NCI-H146 treated with DMSO at 0.1 percent for 48 hours (cell line): ENCODE results near the gene MRPL4.

Experiments
- DNase-seq: peaks from one replicate; lab custom pipeline; 2025; ENCODE audit not compliant: unreplicated experiment; lab: John Stamatoyannopoulos, UW

The MRPL4 gene

DNA sequence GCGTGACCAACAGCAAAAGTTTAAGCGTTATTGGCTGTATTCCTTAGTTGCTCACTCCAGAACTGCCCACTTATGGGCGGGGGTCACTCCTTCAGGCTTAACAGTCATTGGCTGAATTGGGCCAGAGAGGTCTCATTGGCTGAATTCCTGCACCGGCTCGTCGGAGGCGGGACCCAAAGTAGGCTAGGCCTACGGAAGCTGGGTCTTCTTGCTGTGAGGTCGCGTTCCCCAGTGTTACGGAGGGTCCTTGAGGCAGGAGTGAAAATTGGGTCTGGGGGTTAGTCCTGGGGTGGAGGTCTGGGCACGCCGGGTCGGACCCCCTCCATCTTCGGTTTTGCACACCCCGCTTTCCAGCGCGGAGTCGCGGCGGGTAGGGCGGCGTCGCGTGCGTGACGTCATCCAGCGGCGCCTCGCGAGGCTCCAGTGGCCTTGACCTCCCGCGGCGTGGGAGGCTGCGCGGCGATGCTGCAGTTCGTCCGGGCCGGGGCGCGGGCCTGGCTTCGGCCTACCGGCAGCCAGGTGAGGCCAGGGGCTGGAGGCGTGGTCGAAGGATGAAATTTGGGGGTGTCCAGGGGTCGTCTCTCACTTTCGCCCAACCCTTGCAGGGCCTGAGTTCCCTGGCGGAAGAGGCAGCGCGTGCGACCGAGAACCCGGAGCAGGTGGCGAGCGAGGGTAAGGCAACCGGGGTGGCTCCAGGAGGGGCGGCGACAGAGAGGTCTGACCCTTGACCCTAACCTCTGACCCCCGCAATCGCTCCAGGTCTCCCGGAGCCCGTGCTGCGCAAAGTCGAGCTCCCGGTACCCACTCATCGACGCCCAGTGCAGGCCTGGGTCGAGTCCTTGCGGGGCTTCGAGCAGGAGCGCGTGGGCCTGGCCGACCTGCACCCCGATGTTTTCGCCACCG, at the start of gene MRPL4:
MRPL4 (plus strand) TSS at position 423 of the 903 bp plus-strand sequence; CDS start at position 463, 40 bp downstream.
- DNase-seq, result peak; percentile 99

GRCh38 chr19:10203686-10204085, 48.3 kb upstream of the MRPL4 start:
- no peak for DNase-seq

DNA sequence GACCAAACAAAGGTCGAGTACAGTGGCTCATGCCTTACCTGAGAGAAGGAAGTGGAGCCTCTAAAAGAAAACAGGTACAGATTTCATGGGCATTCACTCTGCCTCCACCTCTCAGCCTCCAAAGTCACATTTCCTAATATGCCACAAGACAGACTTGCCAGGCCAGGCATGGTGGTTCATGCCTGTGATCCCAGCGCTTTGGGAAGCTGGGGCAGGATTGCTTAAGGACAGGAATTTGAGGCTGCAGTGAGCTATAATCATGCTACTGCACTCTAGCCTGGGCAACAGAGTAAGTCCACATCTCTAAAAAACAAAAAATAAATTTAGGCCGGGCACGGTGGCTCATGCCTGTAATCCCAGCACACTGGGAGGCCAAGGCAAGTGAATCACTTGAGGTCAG, 46.4 kb upstream of the MRPL4 start:
- DNase-seq, result no peak

GRCh38 chr19:10206226-10206885, 45.7 kb upstream of the MRPL4 start:
- no peak for DNase-seq

GRCh38 chr19:10207026-10207425, 45.0 kb upstream of the MRPL4 start:
- no peak for DNase-seq

DNA sequence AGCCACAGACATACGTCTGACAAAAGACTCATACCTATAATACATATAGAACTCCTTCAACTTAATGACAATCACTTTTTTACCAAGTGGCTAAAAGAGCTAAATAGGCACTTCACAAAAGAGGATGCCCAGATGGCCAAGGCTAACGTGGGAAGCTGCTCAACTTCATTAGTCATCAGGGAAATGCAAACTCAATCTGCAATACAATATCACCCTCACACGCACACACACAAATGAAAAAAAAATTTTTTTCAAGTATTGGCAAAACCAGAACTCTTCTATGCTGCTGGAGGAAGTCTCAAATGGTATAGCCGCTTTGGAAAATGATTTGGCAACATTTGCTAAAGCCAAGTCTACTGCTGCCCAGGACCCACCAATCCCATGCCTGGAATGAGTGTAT, 42.7 kb upstream of the MRPL4 start:
- no peak for DNase-seq

- DNase-seq, result no peak
Measured at GRCh38 chr19:10211061-10211460, 41.0 kb upstream of the MRPL4 start.

DNA sequence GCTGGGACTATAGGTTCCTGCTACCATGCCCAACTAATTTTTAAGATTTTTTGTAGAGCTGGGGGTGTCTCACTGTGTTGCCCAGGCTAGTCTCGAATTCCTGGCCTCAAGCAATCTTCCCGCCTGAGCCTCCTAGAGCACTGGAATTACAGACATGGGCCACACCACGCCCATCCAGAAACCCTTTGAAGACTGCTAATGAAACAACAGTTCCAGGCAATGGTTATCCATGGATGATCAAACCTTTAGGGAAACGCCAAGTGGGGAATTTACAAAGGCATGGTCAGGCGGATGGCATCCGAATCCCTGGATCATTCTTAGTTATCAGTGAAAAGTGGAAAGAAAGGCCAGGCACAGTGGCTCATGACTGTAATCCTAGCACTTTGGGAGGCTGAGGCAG, 40.3 kb upstream of the MRPL4 start:
- DNase-seq, result no peak

- DNase-seq, result no peak
Measured at GRCh38 chr19:10214784-10215183, 37.2 kb upstream of the MRPL4 start.

GRCh38 chr19:10217085-10217484, 34.9 kb upstream of the MRPL4 start:
- DNase-seq, result no peak

GRCh38 chr19:10219678-10220077, 32.3 kb upstream of the MRPL4 start:
- no peak for DNase-seq

- DNase-seq, result no peak
Measured at GRCh38 chr19:10220695-10221094, 31.3 kb upstream of the MRPL4 start.

DNA sequence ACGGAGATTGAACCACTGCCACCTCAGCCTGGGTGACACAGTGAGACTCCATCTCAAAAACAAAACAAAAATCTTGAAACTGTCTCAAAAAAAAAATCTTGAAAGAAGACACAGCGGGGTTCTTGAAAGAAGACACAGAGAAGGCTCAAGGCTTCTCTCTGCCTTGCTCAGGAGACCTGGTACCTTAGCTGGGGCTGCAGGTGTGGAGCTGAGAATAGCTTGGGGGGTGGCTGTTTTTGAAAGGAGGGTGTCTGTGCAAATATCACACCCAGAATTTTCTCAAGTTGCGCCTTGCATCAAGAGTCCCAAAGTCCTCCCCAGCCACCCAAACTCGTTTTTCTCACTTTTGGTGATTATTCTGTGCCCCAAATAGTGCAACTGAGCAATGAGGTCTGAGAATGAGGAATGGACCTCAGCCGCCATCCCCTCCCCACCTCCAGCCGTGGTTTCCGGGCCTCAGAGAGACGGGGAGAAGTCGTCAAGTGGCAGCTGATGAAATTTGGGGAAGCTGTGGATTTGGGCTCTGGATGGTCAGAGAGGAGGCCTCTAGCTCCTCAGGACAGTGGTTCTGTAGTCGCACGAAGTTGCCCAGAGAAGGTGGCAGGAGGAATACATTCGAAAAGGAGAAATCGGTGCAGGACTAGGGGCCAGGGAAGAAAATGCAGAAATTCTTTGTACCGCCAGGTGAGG, 29.7 kb upstream of the MRPL4 start:
- no peak for DNase-seq

DNA sequence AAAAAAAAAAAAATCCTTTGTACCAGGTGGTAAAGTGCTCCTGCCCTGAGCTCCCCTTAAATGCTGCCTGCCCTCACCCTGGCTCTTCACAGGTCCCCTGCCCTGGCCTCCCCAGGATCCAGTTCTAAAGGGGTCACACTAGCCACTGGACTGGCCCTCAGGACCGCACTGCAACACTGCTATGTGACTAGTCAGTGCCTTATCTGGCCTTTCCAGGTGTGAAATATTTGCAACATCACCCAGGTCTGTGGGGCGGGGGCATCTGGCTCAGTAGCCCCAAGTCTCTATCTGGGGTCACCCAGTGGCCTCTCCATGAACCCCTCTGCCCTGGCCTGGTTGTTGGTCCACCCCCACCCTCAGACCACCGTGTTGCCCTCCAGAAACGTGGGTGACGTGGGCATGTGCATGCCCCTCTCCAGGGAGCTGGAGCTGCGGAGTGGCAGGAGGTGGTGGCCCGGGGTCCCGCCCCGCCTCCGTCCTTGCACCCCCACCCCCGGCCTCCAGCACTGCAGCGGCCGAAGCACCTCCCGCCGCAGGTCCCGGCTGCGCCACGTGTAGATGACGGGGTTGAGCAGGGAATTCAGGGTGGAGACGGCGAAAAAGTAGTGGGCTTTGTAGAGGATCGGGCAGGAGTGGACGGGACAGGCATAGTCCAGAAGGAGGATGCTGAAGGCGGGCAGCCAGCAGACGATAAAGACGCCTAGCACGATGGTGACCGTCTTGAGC, 28.4 kb upstream of the MRPL4 start:
- DNase-seq, result no peak

- DNase-seq, result no peak
Measured at GRCh38 chr19:10224337-10224736, 27.7 kb upstream of the MRPL4 start.

DNA sequence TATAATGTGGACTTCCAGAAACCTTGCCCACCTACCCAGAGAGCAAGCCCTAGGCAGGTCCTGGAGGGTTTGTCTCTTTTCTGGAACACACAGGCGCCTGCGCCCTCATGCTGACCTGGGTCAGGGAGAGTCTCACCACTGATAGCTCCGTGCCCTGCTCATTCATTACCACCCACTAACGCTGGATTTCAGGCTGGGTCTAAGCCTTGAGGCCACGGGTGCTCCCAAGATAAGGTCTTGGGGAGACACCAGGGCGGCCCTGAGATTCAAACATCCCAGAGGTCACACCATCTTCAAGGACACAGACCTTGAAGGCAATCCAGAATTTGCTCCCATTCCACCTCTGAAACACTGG, 26.0 kb upstream of the MRPL4 start:
- DNase-seq, result no peak

DNA sequence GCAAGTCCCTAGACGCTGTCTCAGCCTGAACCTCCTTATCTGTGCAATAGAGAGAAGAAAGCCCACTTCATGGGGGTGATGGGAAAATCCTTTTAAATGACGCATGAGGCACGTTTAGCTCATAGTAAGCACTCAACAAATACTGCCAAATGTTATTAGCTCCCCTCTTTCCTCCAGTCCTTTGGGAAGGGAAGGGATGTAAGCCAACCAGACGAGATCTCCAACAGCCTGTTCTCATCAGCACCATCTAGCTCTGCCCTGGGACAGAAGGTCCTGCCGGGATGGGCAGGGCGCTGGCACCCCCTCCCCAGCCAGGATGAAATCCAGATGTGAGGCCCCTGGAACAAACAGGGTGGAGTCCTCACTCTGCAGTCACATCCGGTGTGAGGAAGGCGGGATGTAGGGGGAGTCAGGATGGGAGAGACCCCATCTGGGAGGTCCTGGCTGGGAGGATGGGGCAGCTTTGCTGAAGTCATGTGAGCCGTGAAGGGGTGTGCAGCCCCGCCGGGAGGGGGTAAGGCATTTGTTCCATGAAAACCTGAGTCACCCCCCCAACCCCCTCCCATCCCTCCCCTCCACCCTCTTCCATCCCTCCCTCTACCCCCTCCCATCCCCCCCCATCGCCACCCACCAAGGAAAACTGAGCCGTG, 25.5 kb upstream of the MRPL4 start:
- DNase-seq, result no peak

GRCh38 chr19:10227026-10227971, 24.7 kb upstream of the MRPL4 start:
- DNase-seq, result no peak

DNA sequence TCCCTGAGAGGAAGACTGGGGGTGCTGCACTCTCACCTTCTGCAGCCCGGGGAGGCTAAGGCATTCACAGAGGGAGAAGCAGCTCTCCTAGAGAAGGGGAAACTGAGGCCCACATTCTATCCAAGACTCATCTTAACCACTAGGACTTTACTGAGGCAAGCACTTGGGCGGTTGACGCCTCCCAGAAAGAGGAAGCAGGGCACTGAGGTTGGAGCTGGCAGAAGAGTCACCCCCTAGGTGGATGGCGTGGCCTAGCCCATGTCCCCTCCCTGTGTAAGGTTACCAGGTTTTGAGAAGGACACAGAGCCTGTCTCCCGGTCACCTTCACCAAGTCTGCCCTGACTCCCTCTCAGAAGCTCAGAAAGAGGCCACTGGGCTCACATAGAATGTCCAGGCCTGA, 23.6 kb upstream of the MRPL4 start:
- no peak for DNase-seq

- DNase-seq, result no peak
Measured at GRCh38 chr19:10228920-10229319, 23.1 kb upstream of the MRPL4 start.
